ENCODE measurements around the gene UNC13B.

Gene UNC13B

GRCh38 chr9:35115680-35116538 lies 45.9 kb upstream of the UNC13B start, which contains the start of gene ATOSB (continued):
- no peak for TF ChIP-seq PBX3 (CRISPR knock-in tag; IDR thresholded peaks at IDR 0.05)
- TF ChIP-seq ZNF76 (tag by site-specific recombination; IDR thresholded peaks at IDR 0.05; ENCODE audit: borderline replicate concordance, low read depth): no peak
- no peak for TF ChIP-seq ZNF138 (tag by site-specific recombination; IDR thresholded peaks at IDR 0.05; ENCODE audit: borderline replicate concordance)
- peak; percentile 91 for TF ChIP-seq KLF9 (tag by site-specific recombination; IDR thresholded peaks at IDR 0.05; ENCODE audit: low read depth)
- TF ChIP-seq MEIS1 (CRISPR knock-in tag; IDR thresholded peaks at IDR 0.05; ENCODE audit: borderline replicate concordance): no peak
- peak; percentile 81 for TF ChIP-seq ZBTB17 (tag by site-specific recombination; IDR thresholded peaks at IDR 0.05)
- peak; percentile 76 for TF ChIP-seq EGR2 (tag by site-specific recombination; IDR thresholded peaks at IDR 0.05; ENCODE audit: low read depth)
- TF ChIP-seq ZNF146 (tag by site-specific recombination; IDR thresholded peaks at IDR 0.05): no peak
- TF ChIP-seq YY1 (tag by site-specific recombination; IDR thresholded peaks at IDR 0.05): no peak
- TF ChIP-seq ZFHX2 (tag by site-specific recombination; conservative IDR thresholded peaks at IDR 0.05): peak; percentile 76
- no peak for TF ChIP-seq ZNF777 (tag by site-specific recombination; IDR thresholded peaks at IDR 0.05; ENCODE audit: borderline replicate concordance)
- TF ChIP-seq ZNF658 (tag by site-specific recombination; IDR thresholded peaks at IDR 0.05): no peak
- peak; percentile 45; the same call in 1 of the 2 replicates for TF ChIP-seq ZBTB20 (tag by site-specific recombination; IDR thresholded peaks at IDR 0.05)
- TF ChIP-seq SCRT2 (tag by site-specific recombination; IDR thresholded peaks at IDR 0.05): 0 out of 2 replicates have a peak, but pooled peaks have one; percentile 14
- TF ChIP-seq PATZ1 (tag by site-specific recombination; IDR thresholded peaks at IDR 0.05): 0 out of 2 replicates have a peak, but pooled peaks have one; percentile 61
- TF ChIP-seq, protein P1, sequence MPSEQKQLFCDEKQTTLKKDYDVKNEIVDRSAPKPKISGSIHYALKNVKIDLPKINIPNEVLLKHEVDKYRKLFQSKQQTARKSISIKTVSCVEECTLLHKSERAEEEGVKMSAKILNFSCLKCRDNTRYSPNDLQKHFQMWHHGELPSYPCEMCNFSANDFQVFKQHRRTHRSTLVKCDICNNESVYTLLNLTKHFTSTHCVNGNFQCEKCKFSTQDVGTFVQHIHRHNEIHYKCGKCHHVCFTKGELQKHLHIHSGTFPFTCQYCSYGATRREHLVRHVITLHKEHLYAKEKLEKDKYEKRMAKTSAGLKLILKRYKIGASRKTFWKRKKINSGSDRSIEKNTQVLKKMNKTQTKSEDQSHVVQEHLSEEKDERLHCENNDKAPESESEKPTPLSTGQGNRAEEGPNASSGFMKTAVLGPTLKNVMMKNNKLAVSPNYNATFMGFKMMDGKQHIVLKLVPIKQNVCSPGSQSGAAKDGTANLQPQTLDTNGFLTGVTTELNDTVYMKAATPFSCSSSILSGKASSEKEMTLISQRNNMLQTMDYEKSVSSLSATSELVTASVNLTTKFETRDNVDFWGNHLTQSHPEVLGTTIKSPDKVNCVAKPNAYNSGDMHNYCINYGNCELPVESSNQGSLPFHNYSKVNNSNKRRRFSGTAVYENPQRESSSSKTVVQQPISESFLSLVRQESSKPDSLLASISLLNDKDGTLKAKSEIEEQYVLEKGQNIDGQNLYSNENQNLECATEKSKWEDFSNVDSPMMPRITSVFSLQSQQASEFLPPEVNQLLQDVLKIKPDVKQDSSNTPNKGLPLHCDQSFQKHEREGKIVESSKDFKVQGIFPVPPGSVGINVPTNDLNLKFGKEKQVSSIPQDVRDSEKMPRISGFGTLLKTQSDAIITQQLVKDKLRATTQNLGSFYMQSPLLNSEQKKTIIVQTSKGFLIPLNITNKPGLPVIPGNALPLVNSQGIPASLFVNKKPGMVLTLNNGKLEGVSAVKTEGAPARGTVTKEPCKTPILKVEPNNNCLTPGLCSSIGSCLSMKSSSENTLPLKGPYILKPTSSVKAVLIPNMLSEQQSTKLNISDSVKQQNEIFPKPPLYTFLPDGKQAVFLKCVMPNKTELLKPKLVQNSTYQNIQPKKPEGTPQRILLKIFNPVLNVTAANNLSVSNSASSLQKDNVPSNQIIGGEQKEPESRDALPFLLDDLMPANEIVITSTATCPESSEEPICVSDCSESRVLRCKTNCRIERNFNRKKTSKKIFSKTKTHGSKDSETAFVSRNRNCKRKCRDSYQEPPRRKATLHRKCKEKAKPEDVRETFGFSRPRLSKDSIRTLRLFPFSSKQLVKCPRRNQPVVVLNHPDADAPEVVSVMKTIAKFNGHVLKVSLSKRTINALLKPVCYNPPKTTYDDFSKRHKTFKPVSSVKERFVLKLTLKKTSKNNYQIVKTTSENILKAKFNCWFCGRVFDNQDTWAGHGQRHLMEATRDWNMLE (tag by site-specific recombination; conservative IDR thresholded peaks at IDR 0.05; ENCODE audit: low read depth): no peak
- TF ChIP-seq ZNF514 (tag by site-specific recombination; IDR thresholded peaks at IDR 0.05): no peak
- TF ChIP-seq REPIN1 (tag by site-specific recombination; IDR thresholded peaks at IDR 0.05; ENCODE audit: low read depth): no peak
- peak; percentile 38; the same call in 1 of the 2 replicates for TF ChIP-seq WT1 (tag by site-specific recombination; IDR thresholded peaks at IDR 0.05)
- no peak for TF ChIP-seq BCL11A (tag by site-specific recombination; IDR thresholded peaks at IDR 0.05; ENCODE audit: low read depth)
- no peak for TF ChIP-seq ZSCAN18 (tag by site-specific recombination; IDR thresholded peaks at IDR 0.05)
- peak; percentile 89 for TF ChIP-seq GLIS2 (tag by site-specific recombination; IDR thresholded peaks at IDR 0.05)
- no peak for TF ChIP-seq ZNF704 (tag by site-specific recombination; IDR thresholded peaks at IDR 0.05)
- TF ChIP-seq IKZF3 (tag by site-specific recombination; IDR thresholded peaks at IDR 0.05): peak; percentile 83
- peak; percentile 50; the same call in 1 of the 2 replicates for TF ChIP-seq ZEB2 (tag by site-specific recombination; IDR thresholded peaks at IDR 0.05)
- TF ChIP-seq ZNF394 (tag by site-specific recombination; IDR thresholded peaks at IDR 0.05; ENCODE audit: borderline replicate concordance): no peak
- no peak for TF ChIP-seq ZSCAN16 (tag by site-specific recombination; IDR thresholded peaks at IDR 0.05)
- TF ChIP-seq KLF16 (tag by site-specific recombination; IDR thresholded peaks at IDR 0.05): 0 out of 2 replicates have a peak, but pooled peaks have one; percentile 45
- TF ChIP-seq ZNF768 (tag by site-specific recombination; IDR thresholded peaks at IDR 0.05): no peak
